BLaER1 treated with 17β-estradiol and CSF1 and Interleukin-3, amounts not matched to agents 10 nM and 100 nM (cell line): Measurements from ENCODE around the gene INPP5A.
"Not testable (repeated sequence)": the region's sequence is repeated elsewhere in the genome, so short reads cannot be mapped to it uniquely, and the experiment has no call there.

Experiments
- H3K27ac ChIP-seq, 11 experiments: shearing (Covaris generic); formaldehyde crosslinking; 2 replicates each; pipeline ENCODE4 v1.8.1; 2022
- H3K27me3 ChIP-seq, 11 experiments: shearing (Covaris generic); formaldehyde crosslinking; 2 replicates each; pipeline ENCODE4 v1.8.1; 2022
- H3K36me3 ChIP-seq, 11 experiments: shearing (Covaris generic); formaldehyde crosslinking; 2 replicates each; pipeline ENCODE4 v1.8.1; 2022
- H3K4me1 ChIP-seq, 10 experiments: shearing (Covaris generic); formaldehyde crosslinking; 2 replicates each; pipeline ENCODE4 v1.8.1; 2022
- H3K4me2 ChIP-seq, 11 experiments: shearing (Covaris generic); formaldehyde crosslinking; 2 replicates each; pipeline ENCODE4 v1.8.1; 2022
- H3K4me3 ChIP-seq, 10 experiments: shearing (Covaris generic); formaldehyde crosslinking; 2 replicates each; pipeline ENCODE4 v1.8.1; 2022
- H3K9ac ChIP-seq, 11 experiments: shearing (Covaris generic); formaldehyde crosslinking; 2 replicates each; pipeline ENCODE4 v1.8.1; 2022
- H3K9me3 ChIP-seq, 11 experiments: shearing (Covaris generic); formaldehyde crosslinking; replicated peaks in 1 of 11; 2 replicates each; pipeline ENCODE4 v1.8.1; 2022
- H4K20me1 ChIP-seq, 11 experiments: shearing (Covaris generic); formaldehyde crosslinking; 2 replicates each; pipeline ENCODE4 v1.8.1; 2022
- Cebpa-rat ChIP-seq, 11 experiments: shearing (Covaris generic); IDR thresholded peaks; 2 replicates each; pipeline ENCODE4 v1.8.1; 2022

INPP5A gene

GRCh38 chr10:132787495-132788179 lies 250.1 kb downstream of the INPP5A start:
- Histone ChIP-seq H3K36me3 (peaks cover 7 to 25% (median 18%) of the 10 kb centered on the region in 11 experiments; a peak in 18 of 22 replicates), H3K27me3 (peaks cover 30 to 54% (median 41%) of the 10 kb centered on the region in 11 experiments), H3K4me1 (peaks cover 0 to 15% (median 9%) of the 10 kb centered on the region in 10 experiments; a peak in 8 of 20 replicates), H3K4me2 (no peak overlapping the region), H3K27ac (no peak overlapping the region), H4K20me1 (peaks cover 0 to 27% (median 0%) of the 10 kb centered on the region in 11 experiments; a peak in 7 of 22 replicates), H3K4me3 (peak overlapping the region in 2 of 10 experiments; percentile 7 to 28; a peak in 1 of 20 replicates), H3K9ac (no peak overlapping the region), H3K9me3 (peaks cover 50 to 59% (median 54%) of the 10 kb centered on the region in 11 experiments)
- no peak for TF ChIP-seq Cebpa-rat (IDR thresholded peaks at IDR 0.05)

- Histone ChIP-seq H3K9me3 (peaks cover 47 to 58% (median 52%) of the 10 kb centered on the region in 11 experiments), H4K20me1 (peaks cover 0 to 34% (median 5%) of the 10 kb centered on the region in 11 experiments; a peak in 11 of 22 replicates), H3K4me3 (no peak overlapping the region), H3K27me3 (peaks cover 32 to 54% (median 41%) of the 10 kb centered on the region in 11 experiments), H3K27ac (no peak overlapping the region), H3K9ac (no peak overlapping the region), H3K36me3 (peaks cover 4 to 19% (median 12%) of the 10 kb centered on the region in 11 experiments; a peak in 18 of 22 replicates), H3K4me1 (peaks cover 0 to 21% (median 16%) of the 10 kb centered on the region in 10 experiments; a peak in 16 of 20 replicates), H3K4me2 (no peak overlapping the region)
- TF ChIP-seq Cebpa-rat (IDR thresholded peaks at IDR 0.05), result no peak
Observed at GRCh38 chr10:132788180-132788830, 250.7 kb downstream of the INPP5A start.

GRCh38 chr10:132788831-132789219 lies 251.2 kb downstream of the INPP5A start:
- Histone ChIP-seq H3K9me3 (peaks cover 42 to 53% (median 49%) of the 10 kb centered on the region in 11 experiments), H3K27me3 (peaks cover 32 to 56% (median 43%) of the 10 kb centered on the region in 11 experiments), H3K4me2 (no peak overlapping the region), H3K4me3 (no peak overlapping the region), H3K9ac (no peak overlapping the region), H4K20me1 (peaks cover 0 to 39% (median 9%) of the 10 kb centered on the region in 11 experiments; a peak in 11 of 22 replicates), H3K36me3 (peaks cover 0 to 13% (median 9%) of the 10 kb centered on the region in 11 experiments; a peak in 13 of 22 replicates), H3K27ac (no peak overlapping the region), H3K4me1 (peaks cover 4 to 26% (median 21%) of the 10 kb centered on the region in 10 experiments; a peak in 18 of 20 replicates)
- TF ChIP-seq Cebpa-rat (IDR thresholded peaks at IDR 0.05), result no peak

DNA sequence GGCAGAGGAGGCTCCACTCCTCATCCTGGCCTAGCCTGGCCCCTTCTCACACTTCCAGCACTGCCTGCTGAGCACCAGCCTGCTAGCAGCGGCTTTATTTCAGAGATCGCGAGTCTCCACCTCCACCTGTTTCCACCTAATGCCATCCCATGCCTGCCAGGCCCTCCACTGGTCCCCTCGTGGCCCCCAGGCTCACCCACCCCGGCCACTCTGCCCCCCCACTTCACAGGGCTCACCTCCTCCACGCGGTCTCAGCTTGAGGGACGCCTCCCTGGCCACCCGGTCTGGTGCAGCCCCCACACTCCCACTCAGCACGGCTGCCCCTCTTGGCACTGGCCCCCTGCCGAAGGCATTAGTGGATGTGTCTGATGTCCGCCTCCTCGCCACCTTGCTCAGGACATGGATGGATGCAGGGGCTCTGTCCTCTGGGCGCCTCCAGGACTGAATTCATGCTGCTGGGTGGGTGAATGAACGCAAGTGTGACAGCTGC lies 252.1 kb downstream of the INPP5A start:
- Histone ChIP-seq H3K27ac (no peak overlapping the region), H3K4me1 (peaks cover 7 to 35% (median 28%) of the 10 kb centered on the region in 10 experiments; a peak in 18 of 20 replicates), H3K9ac (no peak overlapping the region), H3K4me3 (no peak overlapping the region), H3K36me3 (peaks cover 0 to 5% (median under 1%) of the 10 kb centered on the region in 11 experiments; a peak in 5 of 22 replicates), H3K9me3 (peaks cover 33 to 44% (median 40%) of the 10 kb centered on the region in 11 experiments), H3K4me2 (no peak overlapping the region), H3K27me3 (peaks cover 32 to 62% (median 44%) of the 10 kb centered on the region in 11 experiments), H4K20me1 (peaks cover 0 to 44% (median 12%) of the 10 kb centered on the region in 11 experiments; a peak in 11 of 22 replicates)
- TF ChIP-seq Cebpa-rat (IDR thresholded peaks at IDR 0.05), result no peak

DNA sequence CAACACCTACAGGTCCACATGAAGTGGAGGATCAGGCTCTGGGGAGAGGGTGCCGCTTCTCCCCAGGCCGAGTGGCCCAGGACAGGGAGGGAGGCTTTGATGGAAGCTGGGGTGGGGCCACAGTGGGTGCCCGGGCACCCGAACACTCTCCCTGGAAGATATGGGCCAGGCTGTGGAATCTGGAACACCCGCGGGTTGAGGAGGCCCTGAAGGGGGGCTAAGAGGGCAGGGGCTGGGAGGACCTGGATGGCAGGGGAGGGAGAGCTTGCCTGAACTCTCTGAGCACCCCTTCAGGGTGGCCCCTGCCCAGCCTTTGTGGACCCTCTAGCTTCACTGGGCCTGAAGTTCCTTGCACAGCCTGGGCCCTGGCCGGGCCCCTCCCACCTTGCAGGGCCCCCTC lies 252.9 kb downstream of the INPP5A start:
- Histone ChIP-seq H3K27ac (no peak overlapping the region), H3K36me3 (no peaks in the 10 kb centered on the region), H3K9me3 (peaks cover 27 to 37% (median 32%) of the 10 kb centered on the region in 11 experiments), H3K4me3 (no peak overlapping the region), H3K4me2 (peak overlapping the region in 6 of 11 experiments; percentile 18 to 62 (median 46); a peak in 7 of 22 replicates), H4K20me1 (peaks cover 0 to 44% (median 12%) of the 10 kb centered on the region in 11 experiments; a peak in 11 of 22 replicates), H3K27me3 (peaks cover 32 to 62% (median 44%) of the 10 kb centered on the region in 11 experiments), H3K9ac (no peak overlapping the region), H3K4me1 (peaks cover 7 to 40% (median 33%) of the 10 kb centered on the region in 10 experiments; a peak in 18 of 20 replicates)
- TF ChIP-seq Cebpa-rat (IDR thresholded peaks at IDR 0.05), result no peak

GRCh38 chr10:132790934-132791829 lies 253.6 kb downstream of the INPP5A start:
- no peak overlapping the region for H3K4me3 ChIP-seq
- H3K36me3 ChIP-seq, result no peaks in the 10 kb centered on the region
- H3K9me3 ChIP-seq, result peaks cover 24 to 32% (median 28%) of the 10 kb centered on the region in 11 experiments
- H4K20me1 ChIP-seq, result peaks cover 0 to 44% (median 12%) of the 10 kb centered on the region in 11 experiments; a peak in 11 of 22 replicates
- no peak overlapping the region for H3K27ac ChIP-seq
- H3K27me3 ChIP-seq, result peaks cover 32 to 62% (median 44%) of the 10 kb centered on the region in 11 experiments
- TF ChIP-seq Cebpa-rat (IDR thresholded peaks at IDR 0.05), result no peak
- H3K9ac ChIP-seq, result no peak overlapping the region
- peak overlapping the region in 7 of 11 experiments; percentile 18 to 62 (median 45); a peak in 9 of 22 replicates for H3K4me2 ChIP-seq
- peaks cover 7 to 47% (median 34%) of the 10 kb centered on the region in 10 experiments; a peak in 18 of 20 replicates for H3K4me1 ChIP-seq

DNA sequence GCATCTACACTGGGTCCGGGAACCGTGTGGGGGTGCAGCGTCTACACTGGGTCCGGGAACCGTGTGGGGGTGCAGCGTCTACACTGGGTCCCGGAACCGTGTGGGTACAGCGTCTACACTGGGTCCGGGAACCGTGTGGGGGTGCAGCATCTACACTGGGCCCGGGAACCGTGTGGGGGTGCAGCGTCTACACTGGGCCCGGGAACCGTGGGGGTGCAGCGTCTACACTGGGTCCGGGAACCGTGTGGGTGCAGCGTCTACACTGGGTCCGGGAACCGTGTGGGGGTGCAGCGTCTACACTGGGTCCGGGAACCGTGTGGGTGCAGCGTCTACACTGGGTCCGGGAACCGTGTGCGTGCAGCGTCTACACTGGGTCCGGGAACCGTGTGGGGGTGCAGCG lies 254.5 kb downstream of the INPP5A start:
- not testable (repeated sequence) for H3K27ac ChIP-seq

DNA sequence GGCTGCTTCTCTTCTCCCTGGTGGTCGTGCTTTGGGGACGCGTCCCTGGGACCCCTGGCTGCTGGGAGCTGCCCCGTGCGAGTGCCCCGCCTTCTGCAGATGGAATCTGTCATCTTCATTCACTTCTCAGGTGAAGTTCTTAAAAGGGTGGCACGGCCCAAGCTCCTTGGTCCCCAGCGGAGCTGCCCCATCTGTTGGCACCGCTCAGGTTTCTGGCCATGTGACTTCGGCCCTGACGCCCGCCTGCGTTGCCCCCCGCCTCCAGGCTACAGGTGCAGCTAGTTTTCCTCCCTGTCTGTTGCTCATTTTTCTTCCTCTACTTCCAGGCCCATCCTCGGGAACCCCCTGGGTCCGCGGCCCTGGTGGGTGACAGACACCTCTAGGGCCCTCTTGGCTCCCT lies 255.2 kb downstream of the INPP5A start:
- Histone ChIP-seq H3K27ac (no peak overlapping the region), H3K9me3 (peaks cover 10 to 16% (median 13%) of the 10 kb centered on the region in 11 experiments; a peak in 21 of 22 replicates), H3K27me3 (peaks cover 21 to 49% (median 31%) of the 10 kb centered on the region in 11 experiments), H3K36me3 (no peaks in the 10 kb centered on the region), H4K20me1 (peaks cover 0 to 53% (median 12%) of the 10 kb centered on the region in 11 experiments; a peak in 12 of 22 replicates), H3K4me2 (peak overlapping the region in 9 of 11 experiments; percentile 58 to 89 (median 81); a peak in 17 of 22 replicates), H3K4me3 (no peak overlapping the region), H3K4me1 (peaks cover 7 to 56% (median 36%) of the 10 kb centered on the region in 10 experiments; a peak in 18 of 20 replicates), H3K9ac (no peak overlapping the region)
- TF ChIP-seq Cebpa-rat (IDR thresholded peaks at IDR 0.05), result no peak

More for the DNA sequence above, 254.5 kb downstream of the INPP5A start:
- Histone ChIP-seq H3K27me3 (peaks cover 27 to 54% (median 36%) of the 10 kb centered on the region in 11 experiments), H3K4me1 (peaks cover 7 to 56% (median 36%) of the 10 kb centered on the region in 10 experiments; a peak in 18 of 20 replicates), H4K20me1 (peaks cover 0 to 52% (median 12%) of the 10 kb centered on the region in 11 experiments; a peak in 12 of 22 replicates), H3K9me3 (peaks cover 15 to 23% (median 19%) of the 10 kb centered on the region in 11 experiments)
- H3K36me3 ChIP-seq, H3K4me2 ChIP-seq, H3K4me3 ChIP-seq, H3K9ac ChIP-seq: not testable (repeated sequence)
